GM12872 (cell line): ENCODE data around the gene STAC2.

Experiments
- TF ChIP-seq, protein P1 (sequence below): IDR thresholded peaks from 3 replicates; pipeline ENCODE4 v1.5.1; 2011; ENCODE audit warnings: low read depth, mild to moderate bottlenecking, low read length, moderate library complexity; ENCODE audit not compliant: insufficient read depth

STAC2 gene

GRCh38 chr17:39170109-39170508 lies 55.6 kb downstream of the STAC2 start:
- TF ChIP-seq, protein P1, sequence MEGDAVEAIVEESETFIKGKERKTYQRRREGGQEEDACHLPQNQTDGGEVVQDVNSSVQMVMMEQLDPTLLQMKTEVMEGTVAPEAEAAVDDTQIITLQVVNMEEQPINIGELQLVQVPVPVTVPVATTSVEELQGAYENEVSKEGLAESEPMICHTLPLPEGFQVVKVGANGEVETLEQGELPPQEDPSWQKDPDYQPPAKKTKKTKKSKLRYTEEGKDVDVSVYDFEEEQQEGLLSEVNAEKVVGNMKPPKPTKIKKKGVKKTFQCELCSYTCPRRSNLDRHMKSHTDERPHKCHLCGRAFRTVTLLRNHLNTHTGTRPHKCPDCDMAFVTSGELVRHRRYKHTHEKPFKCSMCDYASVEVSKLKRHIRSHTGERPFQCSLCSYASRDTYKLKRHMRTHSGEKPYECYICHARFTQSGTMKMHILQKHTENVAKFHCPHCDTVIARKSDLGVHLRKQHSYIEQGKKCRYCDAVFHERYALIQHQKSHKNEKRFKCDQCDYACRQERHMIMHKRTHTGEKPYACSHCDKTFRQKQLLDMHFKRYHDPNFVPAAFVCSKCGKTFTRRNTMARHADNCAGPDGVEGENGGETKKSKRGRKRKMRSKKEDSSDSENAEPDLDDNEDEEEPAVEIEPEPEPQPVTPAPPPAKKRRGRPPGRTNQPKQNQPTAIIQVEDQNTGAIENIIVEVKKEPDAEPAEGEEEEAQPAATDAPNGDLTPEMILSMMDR = no peak

DNA sequence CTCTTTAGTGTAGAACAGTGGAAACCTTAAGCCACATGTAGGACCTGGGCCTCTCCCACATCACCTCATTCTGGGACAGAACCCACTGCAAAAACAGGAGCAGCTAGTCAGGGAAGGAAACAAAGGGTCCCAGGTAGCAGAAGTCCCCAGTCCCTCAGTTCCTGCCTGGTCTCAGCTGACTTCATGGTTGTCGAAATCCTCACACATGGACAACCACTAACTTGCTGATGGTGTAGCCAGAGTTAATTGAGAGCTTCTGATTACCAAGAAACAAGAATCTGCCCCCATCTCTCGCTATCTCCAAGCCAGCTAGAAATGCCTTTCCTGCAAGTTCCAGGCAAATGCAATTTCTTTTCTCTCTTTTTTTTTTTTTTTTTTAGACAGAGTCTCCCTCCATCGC lies 56.2 kb downstream of the STAC2 start:
- TF ChIP-seq, protein P1 = no peak

GRCh38 chr17:39169101-39169500 lies 56.6 kb downstream of the STAC2 start:
- TF ChIP-seq, protein P1 = no peak

GRCh38 chr17:39167476-39167875 lies 58.3 kb downstream of the STAC2 start:
- TF ChIP-seq, protein P1 = no peak

GRCh38 chr17:39166437-39167335 lies 59.1 kb downstream of the STAC2 start:
- TF ChIP-seq, protein P1 = no peak

DNA sequence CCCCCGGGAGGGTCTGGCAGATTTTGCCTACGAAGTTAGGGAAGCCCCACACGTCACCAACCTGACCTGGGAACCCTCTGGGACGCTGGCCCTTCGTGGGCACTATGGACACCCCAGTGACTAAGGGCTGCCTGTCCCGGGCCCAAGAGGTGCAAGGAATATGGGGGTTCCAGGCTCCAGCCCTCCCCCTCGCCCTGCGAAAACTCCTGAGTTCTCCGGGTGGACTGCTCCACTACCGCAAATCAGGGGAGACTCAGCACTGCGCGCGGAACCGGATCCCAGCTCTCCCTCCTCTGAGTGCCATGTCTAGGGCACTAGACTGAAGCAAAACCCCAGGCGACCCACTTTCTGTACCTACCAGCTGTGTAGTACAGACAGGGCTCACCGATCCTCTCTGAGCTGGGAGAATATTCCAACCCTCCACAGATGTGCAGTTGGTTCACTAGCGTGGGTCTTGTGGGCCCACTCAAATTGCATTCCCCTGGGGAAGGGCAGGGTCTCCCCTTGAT lies 59.9 kb downstream of the STAC2 start, which contains the start of gene ARL5C:
Gene ARL5C (minus strand): TSS at position 321 of the 509 bp plus-strand sequence. CDS start 401 bp downstream, outside the sequence.
- TF ChIP-seq, protein P1 = no peak

GRCh38 chr17:39165178-39165840 lies 60.4 kb downstream of the STAC2 start:
- TF ChIP-seq, protein P1 = no peak
